CD14-positive monocyte (primary cell): ENCODE data around the gene PLCB1. TPM values are rescaled to one million over a fixed set of nuclear protein-coding genes. Genes with fewer than 3 reads are reported as not detected.

Experiments
- DNase-seq, 3 donors: peaks; one replicate each; pipeline ENCODE4 v3.0.0-alpha.2; 2011 to 2022
- H2AFZ ChIP-seq: 2 replicates; pipeline ENCODE4 v1.6.0; 2012; ENCODE audit warnings: mild to moderate bottlenecking, low read depth, low read length, inconsistent platforms; ENCODE audit not compliant: insufficient read depth, poor library complexity, severe bottlenecking
- H3K27ac ChIP-seq, 2 donors: 1 replicate in 1 of 2; 2 replicates in 1 of 2; pipeline ENCODE4 v1.5.1; 2012 to 2013; ENCODE audit warnings: low read length in 2 of 2, control low read depth in 1 of 2, inconsistent platforms in 1 of 2, low read depth in 1 of 2, mild to moderate bottlenecking in 1 of 2
- H3K27me3 ChIP-seq, 2 donors: one replicate each; pipeline versions ENCODE4 v1.6.0 to v1.6.1; 2011 to 2013; ENCODE audit warnings: low read length in 2 of 2; ENCODE audit not compliant: control insufficient read depth in 2 of 2, insufficient read depth in 2 of 2
- H3K36me3 ChIP-seq, 2 donors: replicated peaks in 1 of 2; 1 replicate in 1 of 2; 2 replicates in 1 of 2; pipeline versions ENCODE4 v1.5.1 to v1.6.1; 2012 to 2013; ENCODE audit warnings: low read length in 2 of 2, control low read depth in 1 of 2, inconsistent platforms in 1 of 2, mild to moderate bottlenecking in 1 of 2; ENCODE audit not compliant: insufficient read depth in 2 of 2, control insufficient read depth in 1 of 2
- H3K4me1 ChIP-seq, 2 donors: 1 replicate in 1 of 2; 2 replicates in 1 of 2; pipeline versions ENCODE4 v1.5.1 to v1.6.1; 2012 to 2013; ENCODE audit warnings: low read length in 2 of 2, control low read depth in 1 of 2, inconsistent platforms in 1 of 2, mild to moderate bottlenecking in 1 of 2, moderate library complexity in 1 of 2; ENCODE audit not compliant: insufficient read depth in 2 of 2, control insufficient read depth in 1 of 2
- H3K4me2 ChIP-seq: replicated peaks from 2 replicates; pipeline ENCODE3; 2012; ENCODE audit warnings: low read length, moderate library complexity, mild to moderate bottlenecking; ENCODE audit not compliant: poor library complexity, severe bottlenecking; ENCODE audit errors: extremely low read depth
- H3K4me3 ChIP-seq, 3 experiments: fragments of 200-600 bp in 1 of 3; sonication (generic) in 1 of 3; replicated peaks in 1 of 3; 1 replicate in 2 of 3; 2 replicates in 1 of 3; pipeline ENCODE4 v1.5.1; 2011 to 2013; ENCODE audit warnings: low read length in 3 of 3, mild to moderate bottlenecking in 3 of 3, control low read depth in 2 of 3, low read depth in 2 of 3, inconsistent platforms in 1 of 3, moderate library complexity in 1 of 3
- H3K79me2 ChIP-seq: 2 replicates; pipeline ENCODE4 v1.6.0; 2012; ENCODE audit warnings: mild to moderate bottlenecking, control low read depth, inconsistent platforms, low read length, moderate library complexity; ENCODE audit not compliant: insufficient read depth
- H3K9ac ChIP-seq: 2 replicates; pipeline ENCODE4 v1.6.0; 2017; ENCODE audit warnings: low read length, mild to moderate bottlenecking; ENCODE audit not compliant: insufficient read depth, poor library complexity, severe bottlenecking
- H3K9me3 ChIP-seq, 2 donors: replicated peaks in 1 of 2; 1 replicate in 1 of 2; 2 replicates in 1 of 2; pipeline versions ENCODE4 v1.5.1 to v1.6.1; 2012 to 2013; ENCODE audit warnings: low read length in 2 of 2, control low read depth in 1 of 2; ENCODE audit not compliant: control insufficient read depth in 1 of 2, insufficient read depth in 1 of 2
- H4K20me1 ChIP-seq: 2 replicates; pipeline ENCODE4 v1.6.0; 2012; ENCODE audit warnings: mild to moderate bottlenecking, low read length, control low read depth, moderate library complexity; ENCODE audit not compliant: insufficient read depth
- H3K27ac Mint-ChIP-seq, 7 donors: one replicate each; pipeline ENCODE4 v1.8.0; 2020; ENCODE audit warnings: mild to moderate bottlenecking in 7 of 7, mixed read lengths in 7 of 7, moderate library complexity in 6 of 7, inconsistent platforms in 2 of 7
- H3K27me3 Mint-ChIP-seq, 3 donors: one replicate each; pipeline ENCODE4 v1.8.0; 2021 to 2022; ENCODE audit warnings: low read depth in 3 of 3, mild to moderate bottlenecking in 3 of 3, mixed read lengths in 3 of 3, moderate library complexity in 3 of 3, inconsistent platforms in 1 of 3
- H3K36me3 Mint-ChIP-seq, 2 donors: one replicate each; pipeline ENCODE4 v1.8.0; 2020; ENCODE audit warnings: mixed read lengths in 2 of 2, inconsistent platforms in 1 of 2, mild to moderate bottlenecking in 1 of 2
- H3K4me1 Mint-ChIP-seq: one replicate; pipeline ENCODE4 v1.8.0; 2020; ENCODE audit warnings: mild to moderate bottlenecking, mixed read lengths
- H3K4me3 Mint-ChIP-seq, 2 donors: one replicate each; pipeline ENCODE4 v1.8.0; 2020; ENCODE audit warnings: mild to moderate bottlenecking in 2 of 2, mixed read lengths in 2 of 2, moderate library complexity in 1 of 2
- H3K9me3 Mint-ChIP-seq, 7 donors: one replicate each; pipeline ENCODE4 v1.8.0; 2020 to 2022; ENCODE audit warnings: mixed read lengths in 7 of 7, mild to moderate bottlenecking in 6 of 7, moderate library complexity in 6 of 7, inconsistent platforms in 2 of 7
- CTCF ChIP-seq: fragments of 200-600 bp; IDR thresholded peaks from one replicate; pipeline ENCODE4 v1.8.0; 2022; ENCODE audit warnings: antibody characterized with exemption, mild to moderate bottlenecking
- WGBS: methylation state at CpG from one replicate; pipeline ENCODE4 v1.1.5; 2013; ENCODE audit warnings: missing lambda C conversion rate; ENCODE audit not compliant: insufficient coverage; 5-methylcytosine and 5-hydroxymethylcytosine counted together
- intact Hi-C, 2 donors: fragments of 100-400 bp; cut with micrococcal nuclease; formaldehyde crosslinking; loops; one replicate each; pipeline versions ENCODE4 v1.15.0 to v1.15.1; 2023
- polyA plus RNA-seq, 3 donors: library from polyadenylated mRNA; depleted of rRNA in 1 of 3; unstranded in 2 of 3; stranded (reverse) in 1 of 3; fragments of 300-500 nt in 2 of 3; fragments of >200 nt in 1 of 3; fragmentation: Illumina TruSeq in 2 of 3; gene quantifications; 1 replicate in 2 of 3; 2 replicates in 1 of 3; pipeline ENCODE4 v1.2.3, GENCODE V29; 2012 to 2021

PLCB1 gene
- polyA plus RNA-seq, 3 donors, result 8.6 to 16.4 (median 13.2) TPM

DNA sequence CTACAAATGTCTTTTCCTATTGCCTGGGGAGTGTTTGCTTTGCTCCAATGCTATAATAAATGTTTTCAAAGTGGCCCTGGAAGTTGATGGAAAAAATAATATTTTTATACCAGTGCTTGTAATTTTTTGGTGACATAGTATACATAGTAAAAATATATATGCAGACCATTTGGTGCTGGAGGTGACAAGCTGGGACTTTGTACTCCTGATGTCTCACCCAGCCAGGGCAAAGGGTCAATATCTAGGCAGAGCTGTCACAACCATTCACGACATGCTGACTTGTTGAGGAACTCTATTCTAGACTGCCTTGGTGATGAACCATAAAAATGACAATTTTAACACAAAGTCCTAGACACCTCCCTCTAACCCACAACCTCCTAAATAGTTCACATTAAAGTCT is 203.0 kb downstream of the PLCB1 start:
- WGBS, result 100% methylated on average over 1 of the region's 1 CpG

DNA sequence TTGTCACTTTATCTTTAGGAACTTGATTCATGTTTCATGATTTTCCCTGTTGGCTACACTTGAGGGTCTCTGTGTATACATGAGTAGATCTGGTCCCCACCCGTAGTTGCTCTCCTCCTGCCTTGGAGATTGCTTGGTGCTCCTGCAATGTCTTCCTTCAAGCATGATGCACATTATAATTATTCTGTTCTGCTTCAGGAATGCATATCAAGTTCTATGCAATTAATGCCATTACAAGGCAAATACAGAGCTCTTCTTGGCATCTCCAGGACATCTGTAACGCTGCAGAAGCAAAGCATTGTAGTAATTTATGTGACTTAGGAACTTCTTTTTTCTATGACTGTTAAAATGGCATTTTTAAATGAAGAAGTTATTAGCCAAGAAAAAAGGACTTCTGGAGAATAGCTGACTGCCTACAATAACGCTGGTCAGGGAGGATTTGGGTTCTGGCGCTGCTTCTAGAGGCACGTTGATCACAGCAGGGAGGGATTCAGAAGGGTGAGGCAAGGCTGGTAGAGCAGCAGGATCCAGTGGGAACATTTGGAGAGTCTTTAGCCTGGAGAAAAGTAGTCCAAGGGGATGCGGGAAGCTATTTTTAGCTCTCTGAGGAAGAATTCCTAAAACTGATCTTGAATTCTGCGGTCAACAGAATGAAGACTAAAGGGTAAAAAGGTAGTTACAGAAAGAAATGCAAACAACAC is 203.6 kb downstream of the PLCB1 start:
- Histone ChIP-seq H3K9ac (no peak overlapping the region), H2AFZ (no peak overlapping the region), H3K79me2 (no peaks in the 10 kb centered on the region), H3K27me3 (no peaks in the 10 kb centered on the region), H3K27ac (no peak overlapping the region), H3K4me3 (no peak overlapping the region), H3K36me3 (no peaks in the 10 kb centered on the region), H3K4me1 (peaks cover 11 to 18% of the 10 kb centered on the region in 2 donors), H4K20me1 (no peaks in the 10 kb centered on the region), H3K4me2 (no peak overlapping the region), H3K9me3 (no peaks in the 10 kb centered on the region)
- intact Hi-C loops, result no loop called here
- WGBS, result 95% methylated on average over 6 of the region's 7 CpGs
- H3K27ac Mint-ChIP-seq, result peak overlapping the region in 1 of 7 donors; percentile 26
- peaks cover 18% of the 10 kb centered on the region for H3K4me1 Mint-ChIP-seq
- no peak for DNase-seq
- TF ChIP-seq CTCF, result no peak
- no peak overlapping the region for H3K4me3 Mint-ChIP-seq
- H3K36me3 Mint-ChIP-seq, result peaks cover 2 to 14% of the 10 kb centered on the region in 2 donors
- no peaks in the 10 kb centered on the region for H3K27me3 Mint-ChIP-seq
- H3K9me3 Mint-ChIP-seq, result peaks cover 0 to 2% (median 0%) of the 10 kb centered on the region in 7 donors

More for the DNA sequence above, 203.0 kb downstream of the PLCB1 start:
- DNase-seq, result no peak
- H3K27me3 ChIP-seq, result no peaks in the 10 kb centered on the region
- Mint-ChIP-seq H3K9me3 (peaks cover 0 to 2% (median 0%) of the 10 kb centered on the region in 7 donors), H3K27ac (no peak overlapping the region), H3K4me1 (peaks cover 23% of the 10 kb centered on the region), H3K27me3 (no peaks in the 10 kb centered on the region), H3K4me3 (no peak overlapping the region), H3K36me3 (peaks cover 0 to 14% of the 10 kb centered on the region in 2 donors)
- no peak overlapping the region for H2AFZ ChIP-seq
- no peaks in the 10 kb centered on the region for H3K36me3 ChIP-seq
- no peaks in the 10 kb centered on the region for H3K79me2 ChIP-seq
- intact Hi-C loops, result no loop called here
- H3K4me1 ChIP-seq, result peaks cover 17 to 23% of the 10 kb centered on the region in 2 donors
- no peak overlapping the region for H3K4me3 ChIP-seq
- no peak overlapping the region for H3K27ac ChIP-seq
- no peak overlapping the region for H3K4me2 ChIP-seq
- no peak for TF ChIP-seq CTCF
- H3K9ac ChIP-seq, result no peak overlapping the region
- no peaks in the 10 kb centered on the region for H4K20me1 ChIP-seq
- no peaks in the 10 kb centered on the region for H3K9me3 ChIP-seq
